ENCODE measurements around the gene SEPTIN5. TPM values are rescaled to one million over a fixed set of nuclear protein-coding genes. Genes with fewer than 3 reads are reported as not detected.

The SEPTIN5 gene
- total RNA-seq, 1 donor from 2014 or later, result 9.3 TPM

DNA sequence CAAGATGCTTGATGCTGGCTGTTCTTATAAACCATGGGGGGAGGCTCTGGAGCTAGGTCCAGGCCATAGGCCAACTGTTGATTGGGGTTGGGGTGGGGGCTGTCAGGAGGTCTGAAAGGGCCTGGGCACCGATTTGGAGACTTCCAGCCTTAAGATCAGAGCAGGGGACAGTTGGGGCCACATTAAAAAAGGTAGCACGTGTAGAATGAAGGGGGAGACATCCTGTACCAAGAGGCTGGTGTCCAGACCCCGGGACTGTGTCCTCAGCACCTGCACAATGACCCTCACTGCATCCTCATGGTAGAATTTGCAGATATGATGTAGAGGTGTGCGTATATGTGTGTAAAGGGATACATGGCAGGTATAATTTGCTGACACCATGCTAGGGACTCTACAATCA is 33.8 kb downstream of the SEPTIN5 start:
- Histone ChIP-seq H3K4me3 (no peak overlapping the region), H3K27me3 (ENCODE audit: low read depth) (peaks cover 27% of the 10 kb centered on the region), H3K9me3 (no peaks in the 10 kb centered on the region), H3K27ac (no peak overlapping the region), H3K36me3 (no peaks in the 10 kb centered on the region), H3K4me1 (no peaks in the 10 kb centered on the region)
- intact Hi-C loops (cut with DNase I), result no loop called here
- TF ChIP-seq, protein P1, sequence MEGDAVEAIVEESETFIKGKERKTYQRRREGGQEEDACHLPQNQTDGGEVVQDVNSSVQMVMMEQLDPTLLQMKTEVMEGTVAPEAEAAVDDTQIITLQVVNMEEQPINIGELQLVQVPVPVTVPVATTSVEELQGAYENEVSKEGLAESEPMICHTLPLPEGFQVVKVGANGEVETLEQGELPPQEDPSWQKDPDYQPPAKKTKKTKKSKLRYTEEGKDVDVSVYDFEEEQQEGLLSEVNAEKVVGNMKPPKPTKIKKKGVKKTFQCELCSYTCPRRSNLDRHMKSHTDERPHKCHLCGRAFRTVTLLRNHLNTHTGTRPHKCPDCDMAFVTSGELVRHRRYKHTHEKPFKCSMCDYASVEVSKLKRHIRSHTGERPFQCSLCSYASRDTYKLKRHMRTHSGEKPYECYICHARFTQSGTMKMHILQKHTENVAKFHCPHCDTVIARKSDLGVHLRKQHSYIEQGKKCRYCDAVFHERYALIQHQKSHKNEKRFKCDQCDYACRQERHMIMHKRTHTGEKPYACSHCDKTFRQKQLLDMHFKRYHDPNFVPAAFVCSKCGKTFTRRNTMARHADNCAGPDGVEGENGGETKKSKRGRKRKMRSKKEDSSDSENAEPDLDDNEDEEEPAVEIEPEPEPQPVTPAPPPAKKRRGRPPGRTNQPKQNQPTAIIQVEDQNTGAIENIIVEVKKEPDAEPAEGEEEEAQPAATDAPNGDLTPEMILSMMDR (IDR thresholded peaks at IDR 0.05), result no peak
- ATAC-seq (no peak), DNase-seq (no peak)

DNA sequence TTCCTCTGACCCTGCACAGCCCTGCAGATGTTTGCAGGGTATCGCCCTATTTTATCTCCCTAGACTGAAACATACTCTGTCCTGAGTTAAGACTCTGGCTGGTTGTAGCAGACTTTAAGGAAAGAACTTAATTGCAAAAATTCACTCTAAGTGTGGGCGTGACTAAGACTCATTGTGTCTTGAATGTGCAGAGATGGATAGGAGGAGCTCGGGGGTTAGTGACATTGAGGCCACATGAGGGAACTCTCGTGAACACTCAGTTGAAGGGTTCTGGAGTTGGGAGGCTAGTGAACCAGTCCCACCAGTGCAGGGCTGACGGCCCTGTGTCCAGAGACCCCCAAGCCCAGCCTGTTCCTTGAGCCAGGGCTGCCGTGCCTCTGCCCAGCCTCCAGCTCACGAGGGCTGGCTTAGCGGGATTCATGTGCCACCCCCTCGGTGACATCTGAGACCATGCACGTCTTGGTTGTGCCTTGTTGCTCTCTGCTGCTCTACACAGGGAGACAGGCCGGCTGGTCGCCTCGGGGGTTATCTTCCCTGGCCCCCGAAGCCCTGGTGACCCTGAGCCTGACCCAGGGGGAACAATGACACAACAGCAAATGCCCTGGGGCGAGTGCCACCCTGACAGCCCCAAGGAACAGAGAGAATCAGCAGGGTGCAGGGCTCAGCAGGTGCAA is 34.8 kb downstream of the SEPTIN5 start:
- peaks cover 36% of the 10 kb centered on the region for H3K27me3 ChIP-seq (ENCODE audit: low read depth)
- no peaks in the 10 kb centered on the region for H3K36me3 ChIP-seq
- no peaks in the 10 kb centered on the region for H3K9me3 ChIP-seq
- TF ChIP-seq, protein P1 (IDR thresholded peaks at IDR 0.05), result no peak
- intact Hi-C loops (cut with DNase I), result no loop called here
- DNase-seq (no peak), ATAC-seq (no peak)
- H3K4me3 ChIP-seq, result no peak overlapping the region
- no peaks in the 10 kb centered on the region for H3K4me1 ChIP-seq
- no peak overlapping the region for H3K27ac ChIP-seq

DNA sequence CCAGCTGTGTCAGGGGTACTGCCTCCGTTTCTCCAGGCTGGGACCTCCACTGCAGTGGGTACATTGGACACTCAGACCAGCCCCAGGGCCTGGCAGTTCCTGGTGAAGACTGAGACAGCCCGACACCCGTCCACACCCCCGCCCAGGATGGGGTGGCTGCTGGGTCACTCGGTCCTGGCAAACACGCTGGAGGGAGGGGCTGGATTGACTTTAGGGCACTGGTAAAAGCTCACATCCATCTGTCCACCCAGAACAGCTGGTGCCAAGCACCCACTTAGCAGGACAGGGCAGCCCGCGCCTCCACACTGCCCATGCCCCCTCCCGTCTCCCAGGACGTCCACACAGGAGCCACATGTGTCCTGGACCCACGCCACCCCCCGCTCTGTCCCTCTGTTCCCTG is 35.6 kb downstream of the SEPTIN5 start:
- Histone ChIP-seq H3K4me3 (no peak overlapping the region), H3K4me1 (no peaks in the 10 kb centered on the region), H3K9me3 (no peaks in the 10 kb centered on the region), H3K36me3 (no peaks in the 10 kb centered on the region), H3K27ac (no peak overlapping the region), H3K27me3 (ENCODE audit: low read depth) (peaks cover 44% of the 10 kb centered on the region)
- intact Hi-C loops (cut with DNase I), result no loop called here
- DNase-seq (no peak), ATAC-seq (no peak)
- TF ChIP-seq, protein P1 (IDR thresholded peaks at IDR 0.05), result no peak

DNA sequence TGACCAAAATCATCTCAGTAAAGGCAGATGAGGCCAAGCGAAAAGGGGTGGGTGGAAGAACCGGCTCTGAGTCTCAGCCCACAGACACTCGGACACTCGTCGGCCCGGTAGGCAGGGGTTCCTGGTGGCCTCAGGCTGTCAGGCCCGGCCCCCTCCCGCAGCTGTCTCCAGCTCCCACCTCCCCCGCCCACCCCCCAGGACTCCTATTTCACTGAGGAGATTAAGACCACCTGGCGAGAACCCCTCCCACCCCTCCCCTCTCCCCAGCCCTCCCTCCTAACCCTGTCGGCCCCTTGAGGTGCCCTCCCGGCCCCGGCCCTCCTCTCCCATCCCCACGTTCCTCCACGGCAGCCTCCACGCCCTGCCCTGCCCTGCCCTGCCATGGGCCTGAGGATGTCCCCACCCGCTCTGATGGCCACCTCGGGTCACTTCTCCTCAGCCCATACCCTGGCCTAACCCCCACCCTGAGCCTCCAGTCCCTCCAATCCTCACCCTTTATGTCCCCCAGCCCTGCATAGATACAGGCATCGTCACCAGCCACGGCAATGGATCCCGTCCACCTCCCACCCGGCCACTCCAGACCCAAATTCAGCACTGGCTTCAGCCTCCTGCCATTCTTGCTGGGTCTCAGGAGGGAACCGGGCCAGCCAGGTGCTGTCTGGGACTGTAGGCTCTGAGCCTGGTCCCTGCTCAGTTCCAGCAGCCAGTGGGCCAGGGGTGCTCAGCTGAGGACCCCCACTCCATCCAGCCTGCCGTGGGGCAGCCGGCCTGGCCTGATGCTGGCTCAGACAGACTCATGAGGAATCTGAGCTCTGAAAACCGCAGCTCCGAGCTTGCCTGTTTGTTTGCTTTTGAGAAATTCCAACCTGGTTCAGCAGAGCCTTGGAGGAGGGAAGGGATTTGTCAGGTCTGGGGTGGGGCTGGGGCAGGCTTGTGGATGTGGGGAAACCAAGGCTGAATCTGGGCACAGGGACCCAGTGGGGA is 36.5 kb downstream of the SEPTIN5 start:
- intact Hi-C loops (cut with DNase I), result no loop called here
- DNase-seq (no peak), ATAC-seq (peak in 1 of 2 donors; percentile 28)
- no peak overlapping the region for H3K27ac ChIP-seq
- H3K36me3 ChIP-seq, result no peaks in the 10 kb centered on the region
- H3K9me3 ChIP-seq, result no peaks in the 10 kb centered on the region
- TF ChIP-seq, protein P1 (IDR thresholded peaks at IDR 0.05), result no peak
- peaks cover 9% of the 10 kb centered on the region for H3K4me1 ChIP-seq
- H3K27me3 ChIP-seq (ENCODE audit: low read depth), result peaks cover 53% of the 10 kb centered on the region
- no peak overlapping the region for H3K4me3 ChIP-seq

DNA sequence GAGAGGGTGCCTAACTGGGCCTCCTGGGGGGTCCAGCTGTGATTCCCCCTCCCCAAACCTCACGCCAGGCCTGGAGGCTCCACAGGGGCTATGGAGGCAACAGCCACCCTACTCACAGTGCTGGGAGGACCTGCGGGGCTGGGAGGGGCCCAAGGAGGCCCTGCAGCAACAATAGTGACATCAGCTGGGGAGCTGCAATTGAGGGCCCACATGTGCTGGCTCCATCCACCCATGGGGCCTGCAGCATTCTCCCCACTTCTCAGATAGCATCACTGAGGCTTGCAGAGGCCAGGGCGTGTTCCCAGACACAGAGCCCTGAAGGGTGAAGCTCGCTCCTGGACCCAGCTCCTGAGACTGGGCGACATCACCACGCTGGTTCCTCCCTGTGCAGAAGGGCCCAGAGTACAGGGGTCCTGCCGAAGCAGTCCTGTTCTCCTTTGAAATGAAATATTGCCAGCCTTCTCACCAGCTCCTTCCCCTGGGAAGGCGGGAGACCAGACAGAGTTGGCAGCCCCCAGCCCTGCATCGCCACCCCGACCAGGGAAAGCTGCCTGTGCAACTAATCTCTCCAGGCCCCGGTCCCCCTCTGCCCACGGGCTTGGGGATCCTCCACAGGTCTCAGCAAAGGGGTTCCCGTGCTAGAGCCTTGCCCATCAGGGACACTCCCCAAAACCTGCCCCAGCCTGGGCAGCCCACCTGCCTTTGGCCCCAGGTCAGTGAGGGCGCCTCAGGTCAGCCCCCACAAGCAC is 37.4 kb downstream of the SEPTIN5 start:
- Histone ChIP-seq H3K36me3 (no peaks in the 10 kb centered on the region), H3K4me3 (no peak overlapping the region), H3K27ac (no peak overlapping the region), H3K9me3 (no peaks in the 10 kb centered on the region), H3K4me1 (peaks cover 18% of the 10 kb centered on the region), H3K27me3 (ENCODE audit: low read depth) (peaks cover 62% of the 10 kb centered on the region)
- DNase-seq, result no peak
- intact Hi-C loops (cut with DNase I), result no loop called here
- ATAC-seq, result no peak
- TF ChIP-seq, protein P1 (IDR thresholded peaks at IDR 0.05), result no peak
